HL-60 (cell line): ENCODE data around the gene CCM2.

ENCODE experiments used
- CTCF ChIP-seq: IDR thresholded peaks from one replicate; pipeline ENCODE4 v1.5.1; 2011; ENCODE audit warnings: low read length, control low read depth, inconsistent platforms; ENCODE audit not compliant: insufficient read depth
- POLR2AphosphoS5 ChIP-seq: IDR thresholded peaks from 2 replicates; pipeline ENCODE4 v1.6.1; 2012; ENCODE audit warnings: low read depth
- REST ChIP-seq: IDR thresholded peaks from 2 replicates; pipeline ENCODE4 v1.6.1; 2012; ENCODE audit warnings: low read depth; ENCODE audit not compliant: insufficient replicate concordance

- TF ChIP-seq CTCF, result no peak
- no peak for TF ChIP-seq REST
- TF ChIP-seq POLR2AphosphoS5, result no peak
Measured at GRCh38 chr7:44980393-44981034, 19.5 kb upstream of the CCM2 start.
